H1 (cell line): ENCODE measurements around the gene LRRC8D. TPM values are rescaled to one million over a fixed set of nuclear protein-coding genes. Genes with fewer than 3 reads are reported as not detected.

Experiments
- CTCF ChIA-PET: fragments of 300-600 bp; sonication (Branson Sonifier 250); formaldehyde crosslinking; loops from one replicate; lab custom pipeline; 2021; ENCODE audit not compliant: partially characterized antibody; lab: Charles Lee
- POLR2A ChIA-PET: fragments of 300-600 bp; sonication (Branson Sonifier 250); formaldehyde crosslinking; loops from one replicate; lab custom pipeline; 2021; ENCODE audit warnings: inconsistent platforms; ENCODE audit not compliant: partially characterized antibody; lab: Charles Lee
- DNase-seq, 2 experiments: peaks; one replicate each; pipeline versions ENCODE4 v3.0.0 to v3.0.0-alpha.2; 2010 to 2022; ENCODE audit warnings: low spot score in 2 of 2, low read depth in 1 of 2, mixed read lengths in 1 of 2
- FAIRE-seq: peaks from 2 replicates; lab custom pipeline; 2011; peaks lifted over from hg19 to GRCh38; lab: Jason Lieb, UNC
- H2AFZ ChIP-seq: 2 replicates; pipeline ENCODE4 v1.8.1; 2012; ENCODE audit warnings: low read length, inconsistent platforms
- H2AK5ac ChIP-seq: 2 replicates; pipeline ENCODE4 v1.6.1; 2013; ENCODE audit warnings: low read depth, low read length
- H2BK120ac ChIP-seq: replicated peaks from 2 replicates; pipeline ENCODE3; 2013; ENCODE audit warnings: low read depth, low read length, inconsistent platforms
- H2BK12ac ChIP-seq: 2 replicates; pipeline ENCODE4 v1.6.1; 2013; ENCODE audit warnings: low read depth, low read length
- H2BK15ac ChIP-seq: 2 replicates; pipeline ENCODE4 v1.6.1; 2013; ENCODE audit warnings: low read length
- H2BK20ac ChIP-seq: 2 replicates; pipeline ENCODE4 v1.6.1; 2013; ENCODE audit warnings: low read length
- H2BK5ac ChIP-seq: 2 replicates; pipeline ENCODE4 v1.6.1; 2013; ENCODE audit warnings: low read depth, low read length
- H3K14ac ChIP-seq: 2 replicates; pipeline ENCODE4 v1.6.1; 2013; ENCODE audit warnings: inconsistent platforms; ENCODE audit not compliant: insufficient read length
- H3K18ac ChIP-seq: 2 replicates; pipeline ENCODE4 v1.6.1; 2013; ENCODE audit warnings: low read length; ENCODE audit errors: extremely low read depth
- H3K23ac ChIP-seq: 2 replicates; pipeline ENCODE4 v1.6.1; 2013; ENCODE audit warnings: inconsistent platforms; ENCODE audit not compliant: insufficient read length
- H3K23me2 ChIP-seq: 2 replicates; pipeline ENCODE4 v1.6.1; 2013; ENCODE audit warnings: low read depth, low read length
- H3K27ac ChIP-seq: 2 replicates; pipeline ENCODE4 v1.6.1; 2011; ENCODE audit warnings: low read depth, low read length, inconsistent platforms
- H3K27me3 ChIP-seq, 4 experiments: replicated peaks in 1 of 4; 1 replicate in 1 of 4; 2 replicates in 3 of 4; pipeline versions ENCODE4 v1.6.1 to v1.8.1; 2011 to 2013; ENCODE audit warnings: low read length in 3 of 4, mild to moderate bottlenecking in 3 of 4, inconsistent platforms in 2 of 4, mixed read lengths in 2 of 4, moderate library complexity in 1 of 4; ENCODE audit not compliant: control insufficient read depth in 3 of 4, insufficient read depth in 3 of 4; ENCODE audit errors: extremely low read depth in 1 of 4
- H3K36me3 ChIP-seq, 4 experiments: 2 replicates each; pipeline versions ENCODE4 v1.6.1 to v1.8.1; 2011 to 2013; ENCODE audit warnings: mild to moderate bottlenecking in 4 of 4, low read length in 3 of 4, moderate library complexity in 2 of 4, control low read depth in 1 of 4, inconsistent platforms in 1 of 4; ENCODE audit not compliant: insufficient read depth in 4 of 4, control insufficient read depth in 2 of 4
- H3K4ac ChIP-seq: replicated peaks from 2 replicates; pipeline ENCODE3; 2013; ENCODE audit warnings: low read length, low read depth, mixed read lengths, inconsistent platforms; ENCODE audit not compliant: insufficient read length
- H3K4me1 ChIP-seq, 4 experiments: replicated peaks in 1 of 4; 1 replicate in 1 of 4; 2 replicates in 3 of 4; pipeline versions ENCODE4 v1.6.1 to v1.8.1; 2011 to 2013; ENCODE audit warnings: low read length in 3 of 4, inconsistent platforms in 2 of 4, mixed read lengths in 1 of 4; ENCODE audit not compliant: insufficient read depth in 4 of 4, control insufficient read depth in 3 of 4
- H3K4me2 ChIP-seq, 2 experiments: 2 replicates each; pipeline versions ENCODE4 v1.6.1 to v1.8.1; 2011 to 2013; ENCODE audit warnings: low read depth in 2 of 2, low read length in 2 of 2, control low read depth in 1 of 2, inconsistent platforms in 1 of 2, mild to moderate bottlenecking in 1 of 2; ENCODE audit not compliant: insufficient read depth in 1 of 2
- H3K4me3 ChIP-seq, 4 experiments: fragments of 200-600, 300-600 bp in 1 of 4; sonication (generic), shearing (Covaris generic), sonication (Bioruptor Twin) in 1 of 4; 2 replicates each; pipeline versions ENCODE4 v1.5.1 to v1.8.1; 2011 to 2016; ENCODE audit warnings: low read length in 4 of 4, low read depth in 3 of 4, control low read depth in 2 of 4, inconsistent platforms in 2 of 4, mild to moderate bottlenecking in 2 of 4, mixed read lengths in 1 of 4, moderate library complexity in 1 of 4; ENCODE audit not compliant: insufficient read depth in 2 of 4; ENCODE audit errors: extremely low read depth in 1 of 4
- H3K56ac ChIP-seq: replicated peaks from 2 replicates; pipeline ENCODE3; 2013; ENCODE audit warnings: low read depth, mild to moderate bottlenecking, mixed read lengths, low read length, inconsistent platforms; ENCODE audit not compliant: insufficient read length
- H3K79me1 ChIP-seq: 2 replicates; pipeline ENCODE4 v1.6.1; 2013; ENCODE audit warnings: low read depth, low read length, control low read depth
- H3K79me2 ChIP-seq, 2 experiments: 2 replicates each; pipeline versions ENCODE4 v1.6.1 to v1.8.1; 2012 to 2013; ENCODE audit warnings: low read length in 2 of 2, mild to moderate bottlenecking in 2 of 2, inconsistent platforms in 1 of 2; ENCODE audit not compliant: insufficient read depth in 2 of 2, control insufficient read depth in 1 of 2
- H3K9ac ChIP-seq, 4 experiments: replicated peaks in 1 of 4; 1 replicate in 1 of 4; 2 replicates in 3 of 4; pipeline versions ENCODE4 v1.6.1 to v1.8.1; 2011 to 2013; ENCODE audit warnings: low read depth in 3 of 4, low read length in 3 of 4, control low read depth in 2 of 4, mild to moderate bottlenecking in 2 of 4, moderate library complexity in 2 of 4, inconsistent platforms in 1 of 4; ENCODE audit errors: extremely low read depth in 1 of 4
- H3K9me3 ChIP-seq, 2 experiments: 2 replicates each; pipeline versions ENCODE4 v1.6.1 to v1.8.1; 2012 to 2013; ENCODE audit warnings: mild to moderate bottlenecking in 2 of 2, moderate library complexity in 2 of 2, control low read depth in 1 of 2, inconsistent platforms in 1 of 2, low read depth in 1 of 2, low read length in 1 of 2, mixed read lengths in 1 of 2; ENCODE audit not compliant: insufficient read depth in 2 of 2
- H4K20me1 ChIP-seq, 2 experiments: replicated peaks in 1 of 2; 2 replicates each; pipeline versions ENCODE3 to v1.8.1; 2011 to 2013; ENCODE audit warnings: inconsistent platforms in 2 of 2, low read length in 2 of 2, mild to moderate bottlenecking in 1 of 2; ENCODE audit not compliant: insufficient read depth in 2 of 2, control insufficient read depth in 1 of 2
- H4K5ac ChIP-seq: 2 replicates; pipeline ENCODE4 v1.6.1; 2013; ENCODE audit warnings: low read length, low read depth, mixed read lengths, inconsistent platforms; ENCODE audit not compliant: insufficient read length
- H4K8ac ChIP-seq: 2 replicates; pipeline ENCODE4 v1.8.0; 2013; ENCODE audit warnings: mild to moderate bottlenecking, moderate library complexity, low read length, inconsistent platforms; ENCODE audit not compliant: insufficient read depth; ENCODE audit errors: extremely low read depth
- H4K91ac ChIP-seq: replicated peaks from 2 replicates; pipeline ENCODE3; 2013; ENCODE audit warnings: low read length, mixed read lengths, inconsistent platforms; ENCODE audit not compliant: insufficient read length
- ASH2L ChIP-seq: fragments of 200-600, 300-600 bp; sonication (generic); IDR thresholded peaks from one replicate; pipeline ENCODE4 v1.7.1; 2017; ENCODE audit warnings: low read length
- BCL11A ChIP-seq, 2 experiments: IDR thresholded peaks; one replicate each; pipeline ENCODE4 v1.6.1; 2011; ENCODE audit warnings: low read depth in 2 of 2, low read length in 2 of 2, mild to moderate bottlenecking in 2 of 2
- CEBPB ChIP-seq: IDR thresholded peaks from 2 replicates; pipeline ENCODE4 v1.6.1; 2012; ENCODE audit warnings: low read depth, low read length
- CREB1 ChIP-seq: IDR thresholded peaks from 2 replicates; pipeline ENCODE4 v1.6.1; 2012; ENCODE audit warnings: inconsistent platforms
- EGR1 ChIP-seq: IDR thresholded peaks from 2 replicates; pipeline ENCODE4 v1.6.1; 2011; ENCODE audit warnings: low read depth, low read length, borderline replicate concordance
- EZH2 ChIP-seq: fragments of 200-600 bp; sonication (generic); IDR thresholded peaks from 2 replicates; pipeline ENCODE4 v1.7.1; 2012; ENCODE audit warnings: low read depth, mild to moderate bottlenecking, moderate library complexity, low read length, inconsistent platforms; ENCODE audit not compliant: severe bottlenecking
- HDAC2 ChIP-seq, 2 experiments: fragments of 300-600 bp in 1 of 2; sonication (generic) in 1 of 2; IDR thresholded peaks; 2 replicates each; pipeline ENCODE4 v1.6.1; 2011 to 2012; ENCODE audit warnings: low read depth in 2 of 2, low read length in 2 of 2, mild to moderate bottlenecking in 2 of 2, moderate library complexity in 2 of 2, borderline replicate concordance in 1 of 2, inconsistent platforms in 1 of 2
- HDAC6 ChIP-seq: IDR thresholded peaks from one replicate; pipeline ENCODE4 v1.7.1; 2012; ENCODE audit warnings: low read depth, mild to moderate bottlenecking, inconsistent platforms, low read length, moderate library complexity
- JUN ChIP-seq: IDR thresholded peaks from 2 replicates; pipeline ENCODE4 v1.6.1; 2011; ENCODE audit warnings: low read depth, mild to moderate bottlenecking, improper control_type of control experiment, low read length
- MAX ChIP-seq: IDR thresholded peaks from 2 replicates; pipeline ENCODE4 v1.6.1; 2012; ENCODE audit warnings: inconsistent platforms
- SIRT6 ChIP-seq: IDR thresholded peaks from one replicate; pipeline ENCODE4 v1.7.1; 2012; ENCODE audit warnings: low read length, inconsistent platforms
- SIX5 ChIP-seq: IDR thresholded peaks from 2 replicates; pipeline ENCODE4 v1.6.1; 2011; ENCODE audit warnings: mild to moderate bottlenecking, low read depth, low read length
- SRF ChIP-seq: IDR thresholded peaks from 2 replicates; pipeline ENCODE4 v1.6.1; 2011; ENCODE audit warnings: mild to moderate bottlenecking, low read depth, low read length, moderate library complexity
- SUZ12 ChIP-seq: fragments of 200-600 bp; sonication (generic); IDR thresholded peaks from 2 replicates; pipeline ENCODE4 v1.6.1; 2012; ENCODE audit warnings: mild to moderate bottlenecking, inconsistent platforms, low read length, moderate library complexity, mixed read lengths
- YY1 ChIP-seq: IDR thresholded peaks from 2 replicates; pipeline ENCODE4 v1.6.1; 2011; ENCODE audit warnings: low read depth, mild to moderate bottlenecking, low read length
- ZNF274 ChIP-seq: IDR thresholded peaks from 2 replicates; pipeline ENCODE4 v1.7.0; 2012; ENCODE audit warnings: low read length, borderline replicate concordance; ENCODE audit errors: extremely low read depth
- WGBS, 2 experiments: shearing (Covaris generic) in 1 of 2; methylation state at CpG; one replicate each; pipeline versions ENCODE4 v1.1.6 to v1.1.7; 2013 to 2015; ENCODE audit warnings: low lambda C conversion rate in 2 of 2, mixed read lengths in 2 of 2, inconsistent platforms in 1 of 2, low coverage in 1 of 2, missing lambda C conversion rate in 1 of 2; ENCODE audit not compliant: insufficient replicate concordance in 2 of 2, insufficient coverage in 1 of 2, insufficient read length in 1 of 2; ENCODE audit errors: extremely low coverage in 1 of 2, missing lambda C conversion rate in 1 of 2; 5-methylcytosine and 5-hydroxymethylcytosine counted together
- polyA plus RNA-seq, 7 experiments: library from polyadenylated mRNA; depleted of rRNA in 3 of 7; stranded (reverse) in 5 of 7; unstranded in 2 of 7; fragments of >200 nt in 5 of 7; fragments of 200-250 nt in 2 of 7; gene quantifications; 1 replicate in 5 of 7; 2 replicates in 1 of 7; 4 replicates in 1 of 7; pipeline versions ENCODE4 v1.2.1 to v1.2.3, GENCODE V29; 2011 to 2013; ENCODE audit warnings: missing spikeins in 2 of 7, mixed read lengths in 2 of 7
- total RNA-seq: library from RNA; stranded (reverse); fragmentation: NEBNext Ultra II Directional; extraction: Animal tissue kit (Norgen Biotek cat#: 25700); gene quantifications from 2 replicates; pipeline ENCODE4 v1.2.1, GENCODE V29; 2021

The LRRC8D gene
- total and polyA plus RNA-seq, 2 of the 8 experiments (the other 6 are each of a cell fraction or from before 2014, with no cell fraction given) = 42.0 to 58.5 TPM

- Histone ChIP-seq H3K4ac (no peak overlapping the region), H4K5ac (no peak overlapping the region), H2BK12ac (no peak overlapping the region), H3K79me1 (no peaks in the 10 kb centered on the region), H4K20me1 (no peaks in the 10 kb centered on the region), H3K9me3 (no peaks in the 10 kb centered on the region), H3K18ac (no peak overlapping the region), H3K27ac (no peak overlapping the region), H3K4me2 (no peak overlapping the region), H3K14ac (no peak overlapping the region), H3K9ac (no peak overlapping the region), H3K79me2 (no peaks in the 10 kb centered on the region), H3K23ac (no peak overlapping the region), H2BK15ac (no peak overlapping the region), H2BK120ac (no peak overlapping the region), H3K36me3 (no peaks in the 10 kb centered on the region), H2AFZ (no peak overlapping the region), H3K56ac (no peak overlapping the region), H4K91ac (no peak overlapping the region), H3K4me1 (peaks cover 2 to 13% (median 10%) of the 10 kb centered on the region in 4 experiments; a peak in 5 of 7 replicates), H4K8ac (no peak overlapping the region), H2BK20ac (no peak overlapping the region), H2BK5ac (no peak overlapping the region), H3K4me3 (no peak overlapping the region), H3K27me3 (no peaks in the 10 kb centered on the region; a peak in 4 of 7 replicates), H3K23me2 (no peaks in the 10 kb centered on the region), H2AK5ac (no peak overlapping the region)
- WGBS, 2 experiments = 82% methylated on average over 1 of the region's 1 CpG; no CpG with 5 or more reads in 1 of the 2 experiments
- ChIA-PET POLR2A (interaction anchor here (0.5 to 3.3 kb wide), 2 partner anchors 10 to 17 kb away, joined by 4 to 18 read pairs; partner anchors contain the start of gene LRRC8D), CTCF (no interaction called here)
- FAIRE-seq (no peak), DNase-seq (no peak)
- TF ChIP-seq BCL11A (IDR thresholded peaks at IDR 0.05; ENCODE audit: low read depth in 2 of 2, low read length in 2 of 2) (no peak), MAX (no peak), EZH2 (no peak), EGR1 (no peak), HDAC2 (IDR thresholded peaks at IDR 0.05; ENCODE audit: borderline replicate concordance in 1 of 2, low read depth in 2 of 2, low read length in 2 of 2) (no peak), CEBPB (no peak), SRF (no peak), CREB1 (no peak), ZNF274 (no peak), SIX5 (no peak), HDAC6 (no peak), SIRT6 (no peak), SUZ12 (no peak), ASH2L (no peak), YY1 (no peak), JUN (no peak)
Measured at GRCh38 chr1:89810880-89811279, 10.0 kb upstream of the LRRC8D start.
